GM23248 (cell line): Measurements from ENCODE around the gene TSPAN12. TPM values are rescaled to one million over a fixed set of nuclear protein-coding genes. Genes with fewer than 3 reads are reported as not detected.

Source experiments
- DNase-seq: peaks from one replicate; pipeline ENCODE4 v3.0.0-alpha.2; 2015
- H2AFZ ChIP-seq: fragments of 200-600 bp; sonication (generic); 2 replicates; pipeline ENCODE4 v1.6.1; 2016; ENCODE audit warnings: antibody characterized with exemption
- H3F3A ChIP-seq: fragments of 200-600 bp; sonication (generic); 2 replicates; pipeline ENCODE4 v1.6.1; 2016; ENCODE audit warnings: mild to moderate bottlenecking, antibody characterized with exemption, mixed run types; ENCODE audit not compliant: insufficient read depth
- H3K27ac ChIP-seq: fragments of 200-600 bp; sonication (generic); 2 replicates; pipeline ENCODE4 v1.5.1; 2016; ENCODE audit warnings: mild to moderate bottlenecking
- H3K27me3 ChIP-seq: fragments of 200-600 bp; sonication (generic); replicated peaks from 2 replicates; pipeline ENCODE4 v1.6.1; 2016; ENCODE audit warnings: mild to moderate bottlenecking; ENCODE audit not compliant: insufficient read depth
- H3K36me3 ChIP-seq: fragments of 200-600 bp; sonication (generic); 2 replicates; pipeline ENCODE4 v1.6.1; 2016; ENCODE audit warnings: low read depth, mild to moderate bottlenecking
- H3K4me1 ChIP-seq: fragments of 200-600 bp; sonication (generic); 2 replicates; pipeline ENCODE4 v1.6.1; 2016; ENCODE audit warnings: mild to moderate bottlenecking; ENCODE audit not compliant: insufficient read depth
- H3K4me2 ChIP-seq: fragments of 200-600 bp; sonication (generic); one replicate; pipeline ENCODE4 v1.6.1; 2016; ENCODE audit warnings: mild to moderate bottlenecking; ENCODE audit not compliant: unreplicated experiment
- H3K4me3 ChIP-seq: fragments of 200-600 bp; sonication (generic); 2 replicates; pipeline ENCODE4 v1.5.1; 2016; ENCODE audit warnings: mild to moderate bottlenecking
- H3K79me2 ChIP-seq: fragments of 200-600 bp; sonication (generic); 2 replicates; pipeline ENCODE4 v1.6.1; 2016; ENCODE audit warnings: mild to moderate bottlenecking; ENCODE audit not compliant: insufficient read depth
- H3K9ac ChIP-seq: fragments of 200-600 bp; sonication (generic); 2 replicates; pipeline ENCODE4 v1.6.1; 2016; ENCODE audit warnings: mild to moderate bottlenecking
- H3K9me2 ChIP-seq: fragments of 200-600 bp; sonication (generic); 2 replicates; pipeline ENCODE4 v1.6.1; 2016; ENCODE audit warnings: mixed run types, mild to moderate bottlenecking, moderate library complexity; ENCODE audit not compliant: insufficient read depth
- H3K9me3 ChIP-seq: fragments of 200-600 bp; sonication (generic); one replicate; pipeline ENCODE4 v1.6.1; 2017; ENCODE audit warnings: low read depth
- H4K20me1 ChIP-seq: fragments of 200-600 bp; sonication (generic); 2 replicates; pipeline ENCODE4 v1.6.0; 2016; ENCODE audit not compliant: insufficient read depth
- EZH2 ChIP-seq: fragments of 200-600 bp; sonication (generic); IDR thresholded peaks from 2 replicates; pipeline ENCODE4 v1.6.1; 2018; ENCODE audit warnings: antibody characterized with exemption, mild to moderate bottlenecking; ENCODE audit not compliant: insufficient read depth, poor library complexity, severe bottlenecking
- EZH2phosphoT487 ChIP-seq: fragments of 200-600 bp; sonication (generic); IDR thresholded peaks from 2 replicates; pipeline ENCODE4 v1.6.1; 2018; ENCODE audit warnings: antibody characterized with exemption, moderate library complexity, mild to moderate bottlenecking, low read depth; ENCODE audit not compliant: insufficient read depth
- WGBS, 2 experiments: methylation state at CpG; one replicate each; pipeline ENCODE4 v1.1.6; 2015 to 2017; ENCODE audit warnings: low lambda C conversion rate in 2 of 2, low coverage in 1 of 2; ENCODE audit errors: missing lambda C conversion rate in 2 of 2; 5-methylcytosine and 5-hydroxymethylcytosine counted together
- in situ Hi-C: fragments of 300-500 bp; cut with MboI; formaldehyde crosslinking; loops from 2 replicates; pipeline ENCODE4 v1.15.0; 2020
- polyA plus RNA-seq: library from polyadenylated mRNA; unstranded; fragments of >200 nt; fragmentation: Nextera tagmentation; extraction: Ambion mirVana; gene quantifications from 2 replicates; pipeline ENCODE4 v1.2.1, GENCODE V29; 2016
- total RNA-seq: library from RNA; depleted of rRNA; stranded (reverse); fragments of >200 nt; shearing (Covaris generic); gene quantifications from 2 replicates; pipeline ENCODE4 v1.2.3, GENCODE V29; 2014

The TSPAN12 gene
- total and polyA plus RNA-seq, 2 experiments from 2014 or later, result under 0.01 to 0.70 TPM

DNA sequence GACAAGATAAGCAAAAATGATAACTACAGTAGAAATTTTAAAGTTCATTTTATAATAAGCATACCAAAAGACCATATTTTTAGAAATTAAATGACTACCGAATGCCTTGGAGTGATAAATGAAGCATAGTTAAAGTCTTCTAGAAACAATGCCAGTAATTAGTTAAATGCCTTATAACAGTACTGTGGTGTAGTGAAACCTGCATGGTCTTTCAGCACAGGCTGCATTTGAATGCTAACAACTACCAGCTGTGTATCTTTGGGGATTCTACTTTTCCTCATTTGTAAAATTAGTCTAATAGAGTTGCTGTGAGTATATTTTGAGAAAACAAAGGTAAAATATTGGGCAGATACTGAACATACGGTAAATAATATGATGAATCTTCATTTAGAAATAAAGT lies 25.1 kb downstream of the TSPAN12 start:
- WGBS, 2 experiments, result 49 to 57% methylated on average over 2 of the region's 2 CpGs

DNA sequence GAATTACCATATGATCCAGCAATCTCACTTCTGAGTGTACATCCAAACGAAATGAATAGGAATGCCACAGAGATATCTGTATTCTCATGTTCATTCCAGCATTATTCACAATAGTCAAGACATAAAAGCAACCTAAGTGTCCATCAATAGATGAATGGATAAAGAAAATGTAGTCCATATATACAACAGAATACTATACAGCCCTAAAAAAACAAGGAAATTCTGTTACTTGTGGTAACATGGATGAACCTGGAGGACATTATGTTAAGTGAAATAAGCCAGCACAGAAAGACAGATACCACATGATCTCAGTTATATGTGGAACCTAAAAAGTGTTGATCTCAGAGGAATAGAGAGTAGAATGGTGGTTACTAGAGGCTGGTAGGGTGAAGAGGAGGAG lies 26.7 kb downstream of the TSPAN12 start:
- H3F3A ChIP-seq, result no peaks in the 10 kb centered on the region
- H3K79me2 ChIP-seq, result no peaks in the 10 kb centered on the region
- 11 to 20% methylated on average over 1 of the region's 1 CpG for WGBS, 2 experiments
- no peaks in the 10 kb centered on the region for H3K27me3 ChIP-seq
- no peak for TF ChIP-seq EZH2phosphoT487
- no peak for TF ChIP-seq EZH2
- H3K4me3 ChIP-seq, result no peak overlapping the region
- no peaks in the 10 kb centered on the region for H3K9me3 ChIP-seq
- H3K27ac ChIP-seq, result no peak overlapping the region
- H3K9ac ChIP-seq, result no peak overlapping the region
- no peak overlapping the region for H2AFZ ChIP-seq
- H3K4me2 ChIP-seq, result no peak overlapping the region
- H3K9me2 ChIP-seq, result no peaks in the 10 kb centered on the region
- in situ Hi-C loops, result no loop called here
- DNase-seq, result no peak
- H4K20me1 ChIP-seq, result no peaks in the 10 kb centered on the region
- H3K36me3 ChIP-seq, result no peaks in the 10 kb centered on the region
- no peaks in the 10 kb centered on the region for H3K4me1 ChIP-seq

More for the DNA sequence above, 25.1 kb downstream of the TSPAN12 start:
- H4K20me1 ChIP-seq, result no peaks in the 10 kb centered on the region
- no peak overlapping the region for H3K9ac ChIP-seq
- no peak overlapping the region for H3K27ac ChIP-seq
- no peaks in the 10 kb centered on the region for H3K27me3 ChIP-seq
- H3K79me2 ChIP-seq, result no peaks in the 10 kb centered on the region
- H3K4me2 ChIP-seq, result no peak overlapping the region
- H3K4me3 ChIP-seq, result no peak overlapping the region
- H3F3A ChIP-seq, result no peaks in the 10 kb centered on the region
- no peak for TF ChIP-seq EZH2phosphoT487
- no peak for TF ChIP-seq EZH2
- H3K9me3 ChIP-seq, result no peaks in the 10 kb centered on the region
- no peak overlapping the region for H2AFZ ChIP-seq
- no peak for DNase-seq
- H3K4me1 ChIP-seq, result no peaks in the 10 kb centered on the region
- no peaks in the 10 kb centered on the region for H3K36me3 ChIP-seq
- in situ Hi-C loops, result no loop called here
- no peaks in the 10 kb centered on the region for H3K9me2 ChIP-seq

DNA sequence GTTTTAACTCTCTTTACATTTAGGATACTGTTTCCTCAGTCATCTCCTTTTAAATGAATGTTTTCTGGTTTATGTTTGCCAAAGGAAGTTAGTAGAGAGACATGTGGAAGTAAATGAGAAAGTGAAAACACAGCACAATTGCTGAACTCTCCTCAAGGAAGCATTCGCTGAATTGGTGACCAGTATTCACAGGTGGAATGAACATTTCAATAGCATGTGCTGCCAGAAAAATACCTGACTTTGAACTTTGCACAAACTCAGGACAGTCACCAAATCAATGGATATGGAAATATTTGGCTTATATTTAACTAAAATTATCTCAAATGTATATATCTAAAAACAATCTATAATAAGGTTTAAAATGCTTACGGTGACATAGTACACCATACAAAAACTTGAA lies 28.5 kb downstream of the TSPAN12 start:
- Histone ChIP-seq H2AFZ (no peak overlapping the region), H3K4me3 (no peak overlapping the region), H3K27ac (no peak overlapping the region), H3K27me3 (no peaks in the 10 kb centered on the region), H4K20me1 (no peaks in the 10 kb centered on the region), H3K4me1 (no peaks in the 10 kb centered on the region), H3F3A (no peaks in the 10 kb centered on the region), H3K9ac (no peak overlapping the region), H3K9me2 (no peaks in the 10 kb centered on the region), H3K79me2 (no peaks in the 10 kb centered on the region), H3K4me2 (no peak overlapping the region), H3K9me3 (no peaks in the 10 kb centered on the region), H3K36me3 (no peaks in the 10 kb centered on the region)
- in situ Hi-C loops, result no loop called here
- DNase-seq, result no peak
- 81 to 85% methylated on average over 2 of the region's 2 CpGs for WGBS, 2 experiments
- TF ChIP-seq EZH2, result no peak
- no peak for TF ChIP-seq EZH2phosphoT487

DNA sequence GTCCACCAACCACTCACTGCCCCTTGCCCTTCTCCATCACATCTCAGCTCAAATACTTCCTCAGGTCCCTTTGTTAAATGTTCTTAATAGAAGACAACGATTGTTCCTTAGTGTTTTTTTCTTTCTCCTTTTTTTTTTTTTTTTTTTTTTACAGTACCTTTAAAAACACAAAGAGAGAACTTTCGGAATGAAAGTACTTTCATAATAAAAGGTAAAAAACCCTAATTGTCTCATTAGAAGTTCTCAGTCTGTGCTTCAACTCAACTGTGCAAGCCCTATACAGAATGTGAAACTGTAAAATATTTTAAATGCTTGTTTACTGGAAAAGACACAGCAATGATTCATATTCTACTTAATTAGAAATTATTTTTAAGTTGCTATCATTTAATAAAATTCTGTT lies 29.4 kb downstream of the TSPAN12 start:
- no peaks in the 10 kb centered on the region for H3K4me1 ChIP-seq
- H3K9me3 ChIP-seq, result no peaks in the 10 kb centered on the region
- no peaks in the 10 kb centered on the region for H3F3A ChIP-seq
- WGBS, 2 experiments, result 57 to 61% methylated on average over 2 of the region's 2 CpGs
- in situ Hi-C loops, result no loop called here
- TF ChIP-seq EZH2 (no peak), EZH2phosphoT487 (no peak)
- no peaks in the 10 kb centered on the region for H3K36me3 ChIP-seq
- no peak for DNase-seq
- no peak overlapping the region for H3K9ac ChIP-seq
- no peaks in the 10 kb centered on the region for H3K79me2 ChIP-seq
- H2AFZ ChIP-seq, result no peak overlapping the region
- H3K4me2 ChIP-seq, result no peak overlapping the region
- no peaks in the 10 kb centered on the region for H3K9me2 ChIP-seq
- no peak overlapping the region for H3K4me3 ChIP-seq
- no peaks in the 10 kb centered on the region for H4K20me1 ChIP-seq
- no peak overlapping the region for H3K27ac ChIP-seq
- no peaks in the 10 kb centered on the region for H3K27me3 ChIP-seq

DNA sequence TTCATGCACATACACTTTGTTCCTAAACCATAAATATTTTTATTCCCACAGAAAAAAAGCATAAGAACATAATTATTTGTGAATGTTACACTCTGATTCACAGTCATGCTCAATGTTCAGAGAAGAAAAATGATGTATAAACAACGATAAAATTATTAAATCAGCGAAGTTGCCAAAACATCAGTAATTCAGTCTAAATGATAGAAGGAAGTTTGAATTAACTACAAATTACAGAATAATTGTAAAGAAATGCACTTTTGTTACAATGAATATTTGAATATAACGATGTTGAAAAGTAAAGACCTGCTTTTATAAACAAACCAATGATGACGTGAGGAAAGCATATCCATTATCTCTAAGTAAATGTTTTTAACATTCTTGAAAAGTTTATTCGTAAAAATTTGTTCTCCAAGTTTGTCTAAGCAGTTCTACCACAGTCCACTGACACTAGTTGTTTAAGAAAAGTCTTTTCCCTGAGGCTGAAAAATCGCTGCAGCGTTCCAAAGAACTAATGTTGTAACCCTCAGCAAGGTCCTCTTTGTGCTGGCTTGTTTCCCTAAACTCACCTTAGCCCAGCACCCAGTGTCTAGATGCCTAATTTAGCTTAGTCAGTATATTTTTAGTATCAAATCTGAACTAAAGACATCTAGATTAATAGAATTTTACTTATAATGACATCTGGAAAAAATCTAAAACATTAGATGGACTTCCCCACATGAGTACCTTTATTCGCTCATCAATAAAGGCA lies 30.4 kb downstream of the TSPAN12 start:
- H4K20me1 ChIP-seq, result no peaks in the 10 kb centered on the region
- H3K9me2 ChIP-seq, result no peaks in the 10 kb centered on the region
- no peaks in the 10 kb centered on the region for H3K9me3 ChIP-seq
- no peaks in the 10 kb centered on the region for H3K36me3 ChIP-seq
- 71 to 76% methylated on average over 8 of the region's 8 CpGs for WGBS, 2 experiments
- H3K4me1 ChIP-seq, result no peaks in the 10 kb centered on the region
- no peak overlapping the region for H3K4me3 ChIP-seq
- no peak overlapping the region for H3K4me2 ChIP-seq
- H3K27ac ChIP-seq, result no peak overlapping the region
- no peak overlapping the region for H3K9ac ChIP-seq
- no peak for DNase-seq
- H3K27me3 ChIP-seq, result no peaks in the 10 kb centered on the region
- TF ChIP-seq EZH2phosphoT487 (no peak), EZH2 (no peak)
- no peaks in the 10 kb centered on the region for H3K79me2 ChIP-seq
- in situ Hi-C loops, result no loop called here
- H3F3A ChIP-seq, result no peaks in the 10 kb centered on the region
- H2AFZ ChIP-seq, result no peak overlapping the region
